Upper lobe of left lung (tissue), 4 donors: Measurements from ENCODE around the gene RFX1.
"Not testable (repeated sequence)": the region's sequence is repeated elsewhere in the genome, so short reads cannot be mapped to it uniquely, and the experiment has no call there.

ENCODE experiments used
- POLR2A ChIP-seq, 4 donors: fragments of 450-650 bp; IDR thresholded peaks; one replicate each; pipeline ENCODE4 v1.5.1; 2016 to 2017; ENCODE audit warnings: antibody characterized with exemption in 4 of 4, mild to moderate bottlenecking in 2 of 4
- POLR2AphosphoS5 ChIP-seq, 2 donors: sonication (generic); formaldehyde crosslinking; IDR thresholded peaks; one replicate each; pipeline ENCODE4 v1.5.1; 2017; ENCODE audit warnings: antibody characterized with exemption in 2 of 2
- TF ChIP-seq, protein P1 (sequence below), 6 experiments: fragments of 450-650 bp in 4 of 6; fragments of 200-600 bp in 2 of 6; sonication (generic) in 2 of 6; IDR thresholded peaks; one replicate each; pipeline ENCODE4 v1.5.1; 2016 to 2019; ENCODE audit warnings: antibody characterized with exemption in 6 of 6

DNA sequence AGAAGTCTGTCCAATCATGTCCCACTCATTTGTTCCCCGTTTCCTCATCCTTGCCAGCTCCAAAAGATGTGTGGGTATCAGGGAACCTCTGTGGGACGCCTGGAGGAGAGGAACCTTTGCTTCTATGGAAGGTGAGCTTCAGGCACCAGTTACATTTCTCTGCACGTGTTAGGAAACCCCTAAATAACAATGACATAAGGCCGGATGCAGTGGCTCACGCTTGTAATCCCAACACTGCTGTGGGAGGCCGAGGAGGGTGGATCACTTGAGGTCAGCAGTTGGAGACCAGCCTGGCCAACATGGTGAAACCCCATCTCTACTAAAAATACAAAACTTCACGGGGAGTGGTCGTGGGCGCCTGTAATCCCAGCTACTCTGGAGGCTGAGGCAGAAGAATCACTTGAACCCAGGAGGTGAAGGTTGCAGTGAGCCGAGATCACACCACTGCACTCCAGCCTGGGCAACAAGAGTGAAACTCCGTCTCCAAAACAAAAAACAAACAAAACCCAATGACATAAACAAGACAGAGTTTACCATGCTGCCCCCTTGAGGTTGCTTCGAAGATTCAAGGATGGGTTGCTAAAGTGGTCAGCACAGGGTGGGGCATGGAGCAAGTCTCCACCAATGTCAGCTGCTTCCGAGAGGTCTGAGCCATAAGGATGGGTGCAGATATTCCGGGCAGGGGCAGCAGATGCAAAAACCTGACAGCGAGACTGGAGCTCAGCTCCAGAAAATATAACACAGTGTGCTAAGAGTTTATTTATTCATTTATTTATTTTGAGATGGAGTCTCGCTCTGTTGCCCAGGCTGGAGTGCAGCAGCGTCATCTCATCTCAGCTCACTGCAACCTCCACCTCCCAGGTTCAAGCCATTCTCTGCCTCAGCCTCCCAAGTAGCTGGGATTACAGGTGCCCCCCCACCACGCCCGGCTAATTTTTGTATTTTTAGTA is 36.8 kb upstream of the RFX1 start:
- TF ChIP-seq POLR2A (IDR thresholded peaks at IDR 0.05) = not testable (repeated sequence)
- TF ChIP-seq, protein P1, sequence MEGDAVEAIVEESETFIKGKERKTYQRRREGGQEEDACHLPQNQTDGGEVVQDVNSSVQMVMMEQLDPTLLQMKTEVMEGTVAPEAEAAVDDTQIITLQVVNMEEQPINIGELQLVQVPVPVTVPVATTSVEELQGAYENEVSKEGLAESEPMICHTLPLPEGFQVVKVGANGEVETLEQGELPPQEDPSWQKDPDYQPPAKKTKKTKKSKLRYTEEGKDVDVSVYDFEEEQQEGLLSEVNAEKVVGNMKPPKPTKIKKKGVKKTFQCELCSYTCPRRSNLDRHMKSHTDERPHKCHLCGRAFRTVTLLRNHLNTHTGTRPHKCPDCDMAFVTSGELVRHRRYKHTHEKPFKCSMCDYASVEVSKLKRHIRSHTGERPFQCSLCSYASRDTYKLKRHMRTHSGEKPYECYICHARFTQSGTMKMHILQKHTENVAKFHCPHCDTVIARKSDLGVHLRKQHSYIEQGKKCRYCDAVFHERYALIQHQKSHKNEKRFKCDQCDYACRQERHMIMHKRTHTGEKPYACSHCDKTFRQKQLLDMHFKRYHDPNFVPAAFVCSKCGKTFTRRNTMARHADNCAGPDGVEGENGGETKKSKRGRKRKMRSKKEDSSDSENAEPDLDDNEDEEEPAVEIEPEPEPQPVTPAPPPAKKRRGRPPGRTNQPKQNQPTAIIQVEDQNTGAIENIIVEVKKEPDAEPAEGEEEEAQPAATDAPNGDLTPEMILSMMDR (IDR thresholded peaks at IDR 0.05) = peak; percentile 39 to 58 (median 46)
- peak in 1 of 2 donors; percentile 4 for TF ChIP-seq POLR2AphosphoS5 (IDR thresholded peaks at IDR 0.05)
